Effector memory CD8-positive, alpha-beta T cell (primary cell): Measurements from ENCODE around the gene ZBTB6.

ENCODE experiments used
- ATAC-seq: fragments of 150-1000 bp; cut with Tn5 transposase; replicated peaks from 2 replicates; pipeline ENCODE4 v1.10.0; 2021; ENCODE audit warnings: mild to moderate bottlenecking, moderate library complexity
- DNase-seq, 3 experiments: peaks; one replicate each; pipeline ENCODE4 v3.0.0; 2021
- H3K27ac Mint-ChIP-seq, 2 donors: one replicate each; pipeline ENCODE4 v1.8.0; 2022; ENCODE audit warnings: mild to moderate bottlenecking in 2 of 2, mixed read lengths in 2 of 2, moderate library complexity in 2 of 2
- H3K27me3 Mint-ChIP-seq, 2 donors: one replicate each; pipeline ENCODE4 v1.8.0; 2022; ENCODE audit warnings: mixed read lengths in 2 of 2
- H3K36me3 Mint-ChIP-seq: one replicate; pipeline ENCODE4 v1.8.0; 2022; ENCODE audit warnings: mild to moderate bottlenecking, moderate library complexity, mixed read lengths; ENCODE audit not compliant: insufficient read depth
- H3K4me1 Mint-ChIP-seq, 2 donors: one replicate each; pipeline ENCODE4 v1.8.0; 2022; ENCODE audit warnings: low read depth in 2 of 2, mixed read lengths in 2 of 2
- H3K4me3 Mint-ChIP-seq, 2 donors: one replicate each; pipeline ENCODE4 v1.8.0; 2022; ENCODE audit warnings: mild to moderate bottlenecking in 2 of 2, mixed read lengths in 2 of 2, moderate library complexity in 2 of 2
- H3K9me3 Mint-ChIP-seq, 2 donors: one replicate each; pipeline ENCODE4 v1.8.0; 2022; ENCODE audit warnings: mixed read lengths in 2 of 2
- total RNA-seq, 9 experiments: gene quantifications; one replicate each; lab custom pipeline; 2026; lab: John Stamatoyannopoulos, UW

ZBTB6 gene
- 11.0 to 46.3 (median 26.6) reads per million in 9 experiments for total RNA-seq

GRCh38 chr9:122912964-122913673, at the start of gene ZBTB6:
TSS of gene ZBTB6 (minus strand) at chr9:122913323. CDS start at chr9:122912072, 1,251 bp downstream.
- H3K4me1 Mint-ChIP-seq: peaks cover 19 to 25% of the 10 kb centered on the region in 2 donors
- H3K27ac Mint-ChIP-seq: peak within 1 kb of the TSS; percentile 96 to 98
- H3K27me3 Mint-ChIP-seq: no peaks in the 10 kb centered on the region
- H3K4me3 Mint-ChIP-seq: peak within 1 kb of the TSS; percentile 90 to 96
- ATAC-seq: peak; percentile 96
- H3K9me3 Mint-ChIP-seq: no peaks in the 10 kb centered on the region
- H3K36me3 Mint-ChIP-seq: peaks cover 50% of the 10 kb centered on the region
- DNase-seq: peak; percentile 59 to 65 (median 63)

GRCh38 chr9:122961139-122961538, 48.0 kb upstream of the ZBTB6 start:
- DNase-seq (no peak), ATAC-seq (no peak)
- H3K4me1 Mint-ChIP-seq: peaks cover 0 to 7% of the 10 kb centered on the region in 2 donors
- H3K36me3 Mint-ChIP-seq: peaks cover 10% of the 10 kb centered on the region
- no peak overlapping the region for H3K27ac Mint-ChIP-seq
- no peak overlapping the region for H3K4me3 Mint-ChIP-seq
- H3K27me3 Mint-ChIP-seq: no peaks in the 10 kb centered on the region
- H3K9me3 Mint-ChIP-seq: peaks cover 0 to 2% of the 10 kb centered on the region in 2 donors

- Mint-ChIP-seq H3K27ac (no peak overlapping the region), H3K9me3 (peaks cover 0 to 2% of the 10 kb centered on the region in 2 donors), H3K4me1 (peaks cover 5 to 19% of the 10 kb centered on the region in 2 donors), H3K4me3 (no peak overlapping the region), H3K27me3 (no peaks in the 10 kb centered on the region), H3K36me3 (peaks cover 10% of the 10 kb centered on the region)
- ATAC-seq (no peak), DNase-seq (no peak)
These were observed 42.8 kb upstream of the ZBTB6 start for GRCh38 chr9:122955961-122956360.

- H3K4me1 Mint-ChIP-seq: peaks cover 9 to 29% of the 10 kb centered on the region in 2 donors
- H3K4me3 Mint-ChIP-seq: no peak overlapping the region
- ATAC-seq: no peak
- no peaks in the 10 kb centered on the region for H3K27me3 Mint-ChIP-seq
- peaks cover 16% of the 10 kb centered on the region for H3K36me3 Mint-ChIP-seq
- no peaks in the 10 kb centered on the region for H3K9me3 Mint-ChIP-seq
- H3K27ac Mint-ChIP-seq: no peak overlapping the region
- no peak for DNase-seq
These were observed 41.1 kb upstream of the ZBTB6 start for GRCh38 chr9:122954253-122954691.

- H3K9me3 Mint-ChIP-seq: no peaks in the 10 kb centered on the region
- H3K27ac Mint-ChIP-seq: no peak overlapping the region
- peaks cover 6% of the 10 kb centered on the region for H3K36me3 Mint-ChIP-seq
- H3K4me1 Mint-ChIP-seq: peaks cover 21 to 39% of the 10 kb centered on the region in 2 donors
- H3K27me3 Mint-ChIP-seq: no peaks in the 10 kb centered on the region
- ATAC-seq: no peak
- no peak for DNase-seq
- no peak overlapping the region for H3K4me3 Mint-ChIP-seq
These were observed 37.9 kb upstream of the ZBTB6 start for GRCh38 chr9:122951056-122951455.

GRCh38 chr9:122950263-122950662, 37.1 kb upstream of the ZBTB6 start:
- ATAC-seq (no peak), DNase-seq (no peak)
- Mint-ChIP-seq H3K4me3 (no peak overlapping the region), H3K4me1 (peaks cover 23 to 46% of the 10 kb centered on the region in 2 donors), H3K27me3 (no peaks in the 10 kb centered on the region), H3K9me3 (no peaks in the 10 kb centered on the region), H3K27ac (no peak overlapping the region), H3K36me3 (peaks cover 6% of the 10 kb centered on the region)

GRCh38 chr9:122949696-122950095, 36.6 kb upstream of the ZBTB6 start:
- H3K9me3 Mint-ChIP-seq: no peaks in the 10 kb centered on the region
- peaks cover 6% of the 10 kb centered on the region for H3K36me3 Mint-ChIP-seq
- no peak overlapping the region for H3K4me3 Mint-ChIP-seq
- H3K27ac Mint-ChIP-seq: no peak overlapping the region
- ATAC-seq (no peak), DNase-seq (no peak)
- H3K27me3 Mint-ChIP-seq: no peaks in the 10 kb centered on the region
- peaks cover 24 to 43% of the 10 kb centered on the region in 2 donors for H3K4me1 Mint-ChIP-seq

- H3K4me1 Mint-ChIP-seq: peaks cover 22 to 38% of the 10 kb centered on the region in 2 donors
- no peaks in the 10 kb centered on the region for H3K9me3 Mint-ChIP-seq
- H3K27me3 Mint-ChIP-seq: no peaks in the 10 kb centered on the region
- peak overlapping the region; percentile 15 to 58 for H3K4me3 Mint-ChIP-seq
- peaks cover 6% of the 10 kb centered on the region for H3K36me3 Mint-ChIP-seq
- peak overlapping the region; percentile 15 to 84 for H3K27ac Mint-ChIP-seq
- DNase-seq (no peak), ATAC-seq (peak; percentile 49)
These were observed 35.2 kb upstream of the ZBTB6 start for GRCh38 chr9:122948313-122948712.

GRCh38 chr9:122946461-122947005, 33.4 kb upstream of the ZBTB6 start:
- H3K9me3 Mint-ChIP-seq: no peaks in the 10 kb centered on the region
- H3K4me1 Mint-ChIP-seq: peaks cover 27 to 46% of the 10 kb centered on the region in 2 donors
- no peaks in the 10 kb centered on the region for H3K27me3 Mint-ChIP-seq
- ATAC-seq (no peak), DNase-seq (no peak)
- peak overlapping the region; percentile 15 to 84 for H3K27ac Mint-ChIP-seq
- no peak overlapping the region for H3K4me3 Mint-ChIP-seq
- H3K36me3 Mint-ChIP-seq: peaks cover 9% of the 10 kb centered on the region

GRCh38 chr9:122944960-122945888, 32.1 kb upstream of the ZBTB6 start:
- no peak for DNase-seq
- H3K27ac Mint-ChIP-seq: no peak overlapping the region
- peaks cover 15% of the 10 kb centered on the region for H3K36me3 Mint-ChIP-seq
- ATAC-seq: no peak
- peaks cover 27 to 50% of the 10 kb centered on the region in 2 donors for H3K4me1 Mint-ChIP-seq
- H3K9me3 Mint-ChIP-seq: no peaks in the 10 kb centered on the region
- no peaks in the 10 kb centered on the region for H3K27me3 Mint-ChIP-seq
- H3K4me3 Mint-ChIP-seq: no peak overlapping the region

- Mint-ChIP-seq H3K4me1 (peaks cover 17 to 31% of the 10 kb centered on the region in 2 donors), H3K4me3 (peak overlapping the region; percentile 92 to 93), H3K27ac (peak overlapping the region; percentile 94 to 95), H3K9me3 (no peaks in the 10 kb centered on the region), H3K36me3 (peaks cover 12% of the 10 kb centered on the region), H3K27me3 (no peaks in the 10 kb centered on the region)
- no peak for ATAC-seq
- no peak for DNase-seq
These were observed 28.6 kb upstream of the ZBTB6 start for GRCh38 chr9:122941582-122942234.

- H3K9me3 Mint-ChIP-seq: no peaks in the 10 kb centered on the region
- ATAC-seq (peak; percentile 96), DNase-seq (peak; percentile 91 to 96 (median 95))
- peak within 1 kb of the TSS; percentile 92 to 93 for H3K4me3 Mint-ChIP-seq
- peaks cover 12% of the 10 kb centered on the region for H3K36me3 Mint-ChIP-seq
- no peaks in the 10 kb centered on the region for H3K27me3 Mint-ChIP-seq
- H3K4me1 Mint-ChIP-seq: peaks cover 17 to 30% of the 10 kb centered on the region in 2 donors
- peak within 1 kb of the TSS; percentile 94 to 95 for H3K27ac Mint-ChIP-seq
These were observed 27.8 kb upstream of the ZBTB6 start, which contains the start of gene RABGAP1 for GRCh38 chr9:122940749-122941581. TSS of gene RABGAP1 (plus strand) at chr9:122941020. CDS start at chr9:122957060, 16,040 bp downstream.
